Measurements from ENCODE around the gene ITGA11.

DNA sequence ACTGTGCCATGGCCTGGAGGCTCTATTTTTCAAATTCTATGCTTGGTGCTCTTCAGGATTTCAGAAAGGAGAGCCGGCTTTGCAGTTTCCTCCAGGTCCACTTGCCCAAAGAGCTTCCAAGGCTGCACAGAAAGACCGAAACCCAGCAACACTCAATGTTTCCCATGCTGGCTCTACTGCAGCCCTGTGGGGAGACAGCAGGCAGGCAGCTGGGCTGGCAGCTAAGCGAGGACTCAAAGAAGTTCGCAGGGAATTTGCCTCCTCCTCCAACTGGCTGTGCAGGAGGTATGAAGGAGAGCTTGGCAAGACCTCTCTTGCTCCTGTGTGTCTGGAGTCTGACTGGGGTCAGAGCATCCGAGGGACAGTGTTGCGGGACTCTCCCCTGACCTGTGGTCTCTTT is 17.4 kb upstream of the ITGA11 start:
- TF ChIP-seq, protein P1, sequence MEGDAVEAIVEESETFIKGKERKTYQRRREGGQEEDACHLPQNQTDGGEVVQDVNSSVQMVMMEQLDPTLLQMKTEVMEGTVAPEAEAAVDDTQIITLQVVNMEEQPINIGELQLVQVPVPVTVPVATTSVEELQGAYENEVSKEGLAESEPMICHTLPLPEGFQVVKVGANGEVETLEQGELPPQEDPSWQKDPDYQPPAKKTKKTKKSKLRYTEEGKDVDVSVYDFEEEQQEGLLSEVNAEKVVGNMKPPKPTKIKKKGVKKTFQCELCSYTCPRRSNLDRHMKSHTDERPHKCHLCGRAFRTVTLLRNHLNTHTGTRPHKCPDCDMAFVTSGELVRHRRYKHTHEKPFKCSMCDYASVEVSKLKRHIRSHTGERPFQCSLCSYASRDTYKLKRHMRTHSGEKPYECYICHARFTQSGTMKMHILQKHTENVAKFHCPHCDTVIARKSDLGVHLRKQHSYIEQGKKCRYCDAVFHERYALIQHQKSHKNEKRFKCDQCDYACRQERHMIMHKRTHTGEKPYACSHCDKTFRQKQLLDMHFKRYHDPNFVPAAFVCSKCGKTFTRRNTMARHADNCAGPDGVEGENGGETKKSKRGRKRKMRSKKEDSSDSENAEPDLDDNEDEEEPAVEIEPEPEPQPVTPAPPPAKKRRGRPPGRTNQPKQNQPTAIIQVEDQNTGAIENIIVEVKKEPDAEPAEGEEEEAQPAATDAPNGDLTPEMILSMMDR (IDR thresholded peaks at IDR 0.05; ENCODE audit: insufficient read depth, low read length): no peak
- no peak for TF ChIP-seq GABPA (IDR thresholded peaks at IDR 0.05; ENCODE audit: low read depth)

Measured in HL-60 (cell line).